GM10266 (cell line): ENCODE measurements around the gene TMEM81.
A peak's percentile ranks its signal among the peaks of the same experiment; 100 is the strongest.

Source experiments
- DNase-seq: peaks from one replicate; pipeline ENCODE4 v3.0.0; 2012; ENCODE audit errors: extremely low spot score
- TF ChIP-seq, protein P1 (sequence below): IDR thresholded peaks from 2 replicates; pipeline ENCODE4 v1.5.1; 2012; ENCODE audit warnings: mild to moderate bottlenecking, low read depth; ENCODE audit not compliant: control insufficient read depth, insufficient read depth; ENCODE audit errors: missing control alignments

Gene TMEM81

DNA sequence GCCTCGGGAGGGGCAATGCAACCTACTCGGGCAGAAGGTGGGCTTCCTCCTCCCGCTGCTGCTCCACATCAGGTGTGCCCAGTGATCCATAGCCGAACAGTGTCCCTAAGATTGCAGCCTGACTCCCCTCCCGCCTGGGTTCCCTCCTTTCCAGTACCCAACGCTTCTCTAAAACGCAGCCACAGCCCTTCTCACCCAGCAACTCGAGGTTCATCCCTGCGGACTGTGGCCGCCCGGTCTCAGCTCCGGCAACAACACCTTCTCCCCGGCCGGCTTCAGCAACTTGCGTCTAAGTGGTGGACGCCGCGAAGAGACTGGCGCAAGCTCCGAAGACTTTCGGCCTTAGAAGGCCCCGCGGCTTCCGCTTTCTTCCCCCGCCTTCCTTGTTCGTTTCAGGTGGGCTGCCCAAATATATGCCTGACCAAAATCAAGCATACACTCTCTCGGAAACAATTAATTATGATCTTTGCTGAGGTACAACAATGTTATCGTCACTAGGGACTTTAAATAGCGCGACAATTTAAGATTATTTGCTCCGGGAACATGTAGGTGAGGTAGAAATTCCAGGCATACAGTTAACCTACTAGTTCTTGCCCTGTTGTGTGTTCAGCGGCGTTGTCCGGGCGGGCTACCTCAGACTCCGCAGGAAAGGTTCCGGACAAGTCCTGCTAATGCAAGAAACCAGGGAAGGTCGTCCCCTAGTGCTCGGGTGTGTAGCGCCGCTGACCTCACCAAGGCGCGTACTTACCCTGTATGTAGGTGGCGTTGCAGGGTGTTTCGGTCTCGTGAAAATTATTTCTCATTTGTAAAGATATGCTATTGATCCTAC, 37.6 kb upstream of the TMEM81 start, which contains the start of gene RBBP5:
Gene RBBP5 (minus strand): TSS at position 319 of the 829 bp plus-strand sequence. CDS start 105 bp downstream, at position 214.
- peak; percentile 82 for DNase-seq
- TF ChIP-seq, protein P1, sequence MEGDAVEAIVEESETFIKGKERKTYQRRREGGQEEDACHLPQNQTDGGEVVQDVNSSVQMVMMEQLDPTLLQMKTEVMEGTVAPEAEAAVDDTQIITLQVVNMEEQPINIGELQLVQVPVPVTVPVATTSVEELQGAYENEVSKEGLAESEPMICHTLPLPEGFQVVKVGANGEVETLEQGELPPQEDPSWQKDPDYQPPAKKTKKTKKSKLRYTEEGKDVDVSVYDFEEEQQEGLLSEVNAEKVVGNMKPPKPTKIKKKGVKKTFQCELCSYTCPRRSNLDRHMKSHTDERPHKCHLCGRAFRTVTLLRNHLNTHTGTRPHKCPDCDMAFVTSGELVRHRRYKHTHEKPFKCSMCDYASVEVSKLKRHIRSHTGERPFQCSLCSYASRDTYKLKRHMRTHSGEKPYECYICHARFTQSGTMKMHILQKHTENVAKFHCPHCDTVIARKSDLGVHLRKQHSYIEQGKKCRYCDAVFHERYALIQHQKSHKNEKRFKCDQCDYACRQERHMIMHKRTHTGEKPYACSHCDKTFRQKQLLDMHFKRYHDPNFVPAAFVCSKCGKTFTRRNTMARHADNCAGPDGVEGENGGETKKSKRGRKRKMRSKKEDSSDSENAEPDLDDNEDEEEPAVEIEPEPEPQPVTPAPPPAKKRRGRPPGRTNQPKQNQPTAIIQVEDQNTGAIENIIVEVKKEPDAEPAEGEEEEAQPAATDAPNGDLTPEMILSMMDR, result peak; percentile 83

- DNase-seq, result no peak
Measured at GRCh38 chr1:205118752-205119151, 34.5 kb upstream of the TMEM81 start.

GRCh38 chr1:205111354-205111753, 27.1 kb upstream of the TMEM81 start:
- no peak for DNase-seq
- TF ChIP-seq, protein P1, result no peak

More at GRCh38 chr1:205118752-205119151, 34.5 kb upstream of the TMEM81 start:
- TF ChIP-seq, protein P1, result no peak

GRCh38 chr1:205109711-205110110, 25.5 kb upstream of the TMEM81 start:
- TF ChIP-seq, protein P1, result no peak
- no peak for DNase-seq

DNA sequence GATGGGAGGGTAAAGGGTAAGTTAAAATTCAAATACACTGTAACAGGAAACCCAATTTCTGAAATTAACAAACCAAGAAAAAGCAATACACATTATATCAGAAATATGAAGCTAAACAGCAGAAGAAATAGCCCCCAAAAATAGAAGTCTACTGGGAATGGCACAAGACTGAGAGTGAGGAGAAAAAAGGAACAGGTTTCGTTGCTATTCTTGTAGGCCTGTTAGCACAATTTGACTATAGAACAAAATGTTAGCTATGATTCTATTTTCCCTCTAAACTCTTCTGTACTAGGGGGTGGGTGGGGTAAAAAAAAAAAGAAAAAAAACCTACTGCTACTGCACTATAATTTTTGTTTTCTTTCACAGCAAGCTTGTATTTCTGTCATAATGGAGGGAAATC, 25.0 kb upstream of the TMEM81 start:
- TF ChIP-seq, protein P1, result no peak
- no peak for DNase-seq

- DNase-seq, result no peak
- TF ChIP-seq, protein P1, result no peak
Measured at GRCh38 chr1:205108464-205108863, 24.2 kb upstream of the TMEM81 start.

DNA sequence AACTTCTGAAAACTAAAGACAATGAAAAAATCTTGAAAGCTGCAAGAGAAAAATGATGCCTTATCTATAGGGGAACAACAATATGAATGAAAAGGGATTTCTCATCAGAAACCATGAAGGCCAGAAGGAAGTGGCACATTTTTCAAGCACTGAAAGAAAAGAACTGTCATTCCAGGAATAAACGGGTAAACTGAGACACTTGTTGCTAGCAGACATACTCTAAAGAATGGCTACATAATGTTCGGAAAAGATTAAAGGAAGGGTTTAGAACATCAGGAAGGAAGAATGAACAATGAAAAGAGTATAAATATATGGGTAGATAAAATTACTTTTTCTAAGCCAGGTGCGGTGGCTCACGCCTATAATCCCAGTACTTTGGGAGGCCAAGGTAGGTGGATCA, 23.1 kb upstream of the TMEM81 start:
- no peak for DNase-seq

More for the DNA sequence above, 23.1 kb upstream of the TMEM81 start:
- TF ChIP-seq, protein P1, result no peak
